Fibroblast of the aortic adventitia (primary cell): Measurements from ENCODE around the gene IFNA2. TPM values are rescaled to one million over a fixed set of nuclear protein-coding genes. Genes with fewer than 3 reads are reported as not detected.

Experiments
- DNase-seq: peaks from one replicate; pipeline ENCODE4 v3.0.0-alpha.2; 2010; ENCODE audit warnings: low read depth
- H3K4me3 ChIP-seq: 2 replicates; pipeline ENCODE4 v1.5.1; 2011; ENCODE audit warnings: low read depth, mild to moderate bottlenecking, control low read depth, low read length, moderate library complexity
- CTCF ChIP-seq: IDR thresholded peaks from 2 replicates; pipeline ENCODE4 v1.5.1; 2011; ENCODE audit warnings: mild to moderate bottlenecking, low read length, control low read depth, inconsistent platforms; ENCODE audit not compliant: insufficient read depth
- total RNA-seq: library from RNA; depleted of rRNA; stranded (reverse); fragments of >200 nt; gene quantifications from 2 replicates; pipeline ENCODE4 v1.2.3, GENCODE V29; 2012; ENCODE audit warnings: low replicate concordance

Gene IFNA2
- total RNA-seq, 1 donor: not detected

- DNase-seq: no peak
- no peak within 1 kb of the TSS for H3K4me3 ChIP-seq
- TF ChIP-seq CTCF: no peak
Observed at GRCh38 chr9:21350787-21351186, 34.4 kb downstream of the IFNA2 start, which contains the start of gene IFNA6. Gene IFNA6, minus strand, starts transcription at chr9:21350887. Its CDS starts 0 bp downstream, at chr9:21350887.

GRCh38 chr9:21348430-21348970, 36.7 kb downstream of the IFNA2 start:
- no peak overlapping the region for H3K4me3 ChIP-seq
- DNase-seq: no peak
- no peak for TF ChIP-seq CTCF

- no peak for TF ChIP-seq CTCF
Observed at GRCh38 chr9:21340735-21341134, 44.5 kb downstream of the IFNA2 start.

GRCh38 chr9:21336457-21336856, 48.7 kb downstream of the IFNA2 start:
- no peak for TF ChIP-seq CTCF
- H3K4me3 ChIP-seq: no peak overlapping the region

More at GRCh38 chr9:21340735-21341134, 44.5 kb downstream of the IFNA2 start:
- no peak for DNase-seq
- H3K4me3 ChIP-seq: no peak overlapping the region

GRCh38 chr9:21334701-21335632, 50.2 kb downstream of the IFNA2 start, which contains the start of gene KLHL9:
Gene KLHL9, minus strand, starts transcription at chr9:21335404. Its CDS starts 545 bp downstream, at chr9:21334859.
- peak; percentile 93 for DNase-seq
- no peak for TF ChIP-seq CTCF
- H3K4me3 ChIP-seq: peak within 1 kb of the TSS; percentile 96

More at GRCh38 chr9:21336457-21336856, 48.7 kb downstream of the IFNA2 start:
- DNase-seq: no peak

Other genes starting within 250 kb of the IFNA2 start
- not detected in 2 replicates for gene IFNW1, start 243.6 kb downstream of the IFNA2 start, total RNA-seq
- gene IFNA21, start 218.7 kb downstream of the IFNA2 start, total RNA-seq: not detected in 2 replicates
- not detected in 2 replicates for gene IFNA4, start 197.8 kb downstream of the IFNA2 start, total RNA-seq
- not detected in 2 replicates for gene IFNA7, start 183.2 kb downstream of the IFNA2 start, total RNA-seq
- gene IFNA10, start 178.3 kb downstream of the IFNA2 start, total RNA-seq: not detected in 2 replicates
- not detected in 2 replicates for gene IFNA16, start 168.1 kb downstream of the IFNA2 start, total RNA-seq
- not detected in 2 replicates for gene IFNA17, start 157.2 kb downstream of the IFNA2 start, total RNA-seq
- not detected in 2 replicates for gene IFNA14, start 145.4 kb downstream of the IFNA2 start, total RNA-seq
- gene IFNA5, start 80.1 kb downstream of the IFNA2 start, total RNA-seq: 0.09 TPM in 1 of 2 replicates, not detected in the other
- 39.0 and 48.4 TPM in 2 replicates for gene KLHL9, start 50.0 kb downstream of the IFNA2 start, total RNA-seq
- gene IFNA6, start 34.5 kb downstream of the IFNA2 start, total RNA-seq: not detected in 2 replicates
- not detected in 2 replicates for gene IFNA13, start 17.3 kb downstream of the IFNA2 start, total RNA-seq
- not detected in 2 replicates for gene IFNA8, start 23.7 kb upstream of the IFNA2 start, total RNA-seq
- not detected in 2 replicates for gene IFNA1, start 55.0 kb upstream of the IFNA2 start, total RNA-seq
- 4.5 and 18.3 TPM in 2 replicates for gene IFNE, start 96.9 kb upstream of the IFNA2 start, total RNA-seq